GM19043 (cell line): Measurements from ENCODE around the gene FAM227A.

Experiments used
- ATAC-seq: cut with Tn5 transposase; IDR thresholded peaks from one replicate; pipeline ENCODE4 v1.9.1; 2021; ENCODE audit warnings: low read depth; ENCODE audit not compliant: unreplicated experiment

FAM227A gene

DNA sequence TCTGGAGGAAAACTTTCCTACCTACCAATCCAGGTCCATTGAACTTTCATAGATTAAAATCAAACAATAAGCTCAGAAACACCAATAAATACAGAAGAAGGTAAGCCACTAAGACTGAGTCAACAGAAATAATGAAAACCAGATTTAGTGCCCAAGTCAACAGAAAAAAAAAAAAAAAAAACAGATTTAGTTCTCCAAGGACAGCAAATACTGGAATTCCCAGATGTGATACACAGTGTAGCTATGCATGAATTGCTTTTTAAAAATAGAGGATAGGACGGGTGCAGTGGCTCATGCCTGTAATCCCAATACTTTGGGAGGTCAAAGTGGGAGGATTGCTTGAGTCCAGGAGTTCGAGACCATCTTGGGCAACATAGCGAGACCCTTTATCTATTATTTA is 101.9 kb downstream of the FAM227A start:
- ATAC-seq: no peak

DNA sequence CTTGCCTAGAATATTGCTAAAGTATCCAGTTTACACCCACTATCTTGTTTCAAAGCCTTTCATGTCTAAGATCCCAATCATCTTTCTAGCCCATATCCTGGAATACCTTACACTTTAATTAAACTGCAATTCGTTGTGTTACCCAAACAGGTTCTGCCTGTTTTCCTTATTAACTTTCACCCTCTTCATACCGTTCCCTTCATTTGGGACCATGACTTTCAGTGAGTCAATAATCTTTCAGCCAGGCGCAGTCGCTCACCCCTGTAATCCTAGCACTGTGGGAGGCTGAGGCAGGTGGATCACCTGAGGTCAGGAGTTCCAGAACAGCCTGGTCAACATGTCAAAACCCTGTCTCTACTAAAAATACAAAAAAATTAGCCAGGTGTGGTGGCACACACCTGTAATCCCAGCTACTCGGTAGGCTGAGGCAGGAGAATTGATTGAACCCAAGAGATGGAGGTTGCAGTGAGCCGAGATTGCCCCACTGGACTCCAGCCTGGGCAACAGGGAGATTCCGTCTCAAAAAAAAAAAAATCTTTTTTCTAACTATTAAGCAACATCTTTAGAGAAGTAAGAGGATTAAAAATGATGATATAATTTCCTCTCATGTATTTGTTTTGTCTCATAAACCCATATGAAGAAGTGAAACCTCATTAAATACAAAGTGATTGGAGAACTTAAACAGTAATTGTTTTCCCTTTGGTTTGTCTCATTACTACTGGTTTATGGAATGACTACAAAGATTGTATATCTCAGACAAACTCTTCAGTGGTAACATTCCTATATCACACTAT is 106.9 kb downstream of the FAM227A start:
- no peak for ATAC-seq

DNA sequence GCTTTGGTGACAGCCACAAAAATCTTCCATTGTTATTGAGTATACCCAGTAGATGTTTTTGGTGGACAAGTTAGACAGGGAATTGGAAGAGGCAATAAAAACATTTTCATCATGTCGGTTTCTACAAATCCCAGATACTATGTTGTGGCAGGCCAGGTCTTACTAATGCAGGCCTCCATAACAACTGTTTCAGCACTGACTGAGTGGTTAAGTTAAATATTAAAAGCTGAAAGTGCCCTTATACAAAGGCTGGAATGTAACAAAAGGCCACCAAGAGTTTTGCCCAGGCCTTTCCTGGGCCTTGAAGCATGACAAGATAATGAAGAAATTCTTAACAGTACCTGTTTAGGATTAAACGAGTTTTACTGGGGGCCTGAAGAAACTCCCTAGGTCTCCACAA is 115.5 kb downstream of the FAM227A start:
- ATAC-seq: no peak

DNA sequence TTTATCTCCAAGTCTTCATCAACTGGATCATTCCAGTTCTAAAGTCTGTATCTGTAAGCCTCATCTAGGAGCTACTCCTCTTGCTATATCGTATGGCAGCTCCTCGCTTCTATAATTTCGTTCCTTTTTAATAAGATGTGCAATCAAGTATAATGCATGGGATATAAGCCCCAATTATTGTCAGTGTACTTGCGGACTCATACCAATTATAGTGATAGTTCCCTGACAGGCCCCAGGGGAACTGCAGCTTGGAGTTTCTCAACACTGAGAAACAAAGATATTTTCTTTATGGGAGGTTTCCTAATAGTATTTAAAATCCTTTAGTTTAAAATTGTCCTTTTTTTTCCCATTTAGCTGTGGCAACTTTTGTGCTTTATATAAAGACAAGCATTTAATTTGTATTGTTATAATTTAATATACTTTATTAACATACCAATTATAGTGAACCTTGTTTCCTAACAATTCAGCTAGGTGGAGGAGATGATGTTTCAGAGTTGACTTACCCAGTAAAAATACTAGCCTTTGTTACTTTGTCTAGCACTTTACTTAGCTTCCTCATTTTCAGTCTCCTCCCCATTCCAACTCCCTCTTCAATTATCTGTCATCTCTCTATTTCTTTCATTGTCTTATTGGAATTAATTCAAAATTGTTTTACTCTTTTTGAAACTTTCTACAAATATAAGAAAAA is 124.8 kb downstream of the FAM227A start:
- no peak for ATAC-seq
